A549 (cell line): ENCODE measurements around the gene CACNA1S.

ENCODE experiments used
- CHD2 ChIP-seq: fragments of 150-350 bp; IDR thresholded peaks from 2 replicates; pipeline ENCODE4 v1.6.1; 2014; ENCODE audit warnings: low read length; ENCODE audit not compliant: partially characterized antibody
- JUN ChIP-seq, 2 experiments: fragments of >200 bp; sonication (Bioruptor Twin); formaldehyde crosslinking; IDR thresholded peaks; 2 replicates in 1 of 2; 3 replicates in 1 of 2; pipeline ENCODE4 v1.6.1; 2016 to 2017
- MAZ ChIP-seq: fragments of 150-350 bp; IDR thresholded peaks from 2 replicates; pipeline ENCODE4 v1.6.1; 2014; ENCODE audit warnings: antibody characterized with exemption, low read depth, low read length, borderline replicate concordance
- POLR2A ChIP-seq: IDR thresholded peaks from 2 replicates; pipeline ENCODE4 v1.6.1; 2012; ENCODE audit warnings: mild to moderate bottlenecking, low read length
- POLR2AphosphoS2 ChIP-seq: conservative IDR thresholded peaks from 2 replicates; pipeline ENCODE4 v1.6.1; 2012; ENCODE audit warnings: low read length, improper control_type of control experiment, inconsistent platforms
- TF ChIP-seq, protein P1 (sequence below): IDR thresholded peaks from 2 replicates; pipeline ENCODE4 v1.6.1; 2012
- TF ChIP-seq, protein P2 (sequence below): fragments of >200 bp; sonication (Bioruptor Twin); formaldehyde crosslinking; IDR thresholded peaks from 3 replicates; pipeline ENCODE4 v1.5.1; 2016

- TF ChIP-seq, protein P1, sequence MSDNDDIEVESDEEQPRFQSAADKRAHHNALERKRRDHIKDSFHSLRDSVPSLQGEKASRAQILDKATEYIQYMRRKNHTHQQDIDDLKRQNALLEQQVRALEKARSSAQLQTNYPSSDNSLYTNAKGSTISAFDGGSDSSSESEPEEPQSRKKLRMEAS: no peak
- TF ChIP-seq JUN (IDR thresholded peaks at IDR 0.05) (no peak), MAZ (no peak), POLR2AphosphoS2 (no peak), POLR2A (no peak), CHD2 (no peak)
- TF ChIP-seq, protein P2, sequence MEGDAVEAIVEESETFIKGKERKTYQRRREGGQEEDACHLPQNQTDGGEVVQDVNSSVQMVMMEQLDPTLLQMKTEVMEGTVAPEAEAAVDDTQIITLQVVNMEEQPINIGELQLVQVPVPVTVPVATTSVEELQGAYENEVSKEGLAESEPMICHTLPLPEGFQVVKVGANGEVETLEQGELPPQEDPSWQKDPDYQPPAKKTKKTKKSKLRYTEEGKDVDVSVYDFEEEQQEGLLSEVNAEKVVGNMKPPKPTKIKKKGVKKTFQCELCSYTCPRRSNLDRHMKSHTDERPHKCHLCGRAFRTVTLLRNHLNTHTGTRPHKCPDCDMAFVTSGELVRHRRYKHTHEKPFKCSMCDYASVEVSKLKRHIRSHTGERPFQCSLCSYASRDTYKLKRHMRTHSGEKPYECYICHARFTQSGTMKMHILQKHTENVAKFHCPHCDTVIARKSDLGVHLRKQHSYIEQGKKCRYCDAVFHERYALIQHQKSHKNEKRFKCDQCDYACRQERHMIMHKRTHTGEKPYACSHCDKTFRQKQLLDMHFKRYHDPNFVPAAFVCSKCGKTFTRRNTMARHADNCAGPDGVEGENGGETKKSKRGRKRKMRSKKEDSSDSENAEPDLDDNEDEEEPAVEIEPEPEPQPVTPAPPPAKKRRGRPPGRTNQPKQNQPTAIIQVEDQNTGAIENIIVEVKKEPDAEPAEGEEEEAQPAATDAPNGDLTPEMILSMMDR: peak; percentile 13; the same call in 1 of the 3 replicates
These were observed 86.6 kb downstream of the CACNA1S start for GRCh38 chr1:201025571-201026002.
